Liver (tissue), 3 donors: ENCODE results near the gene MYO7A.

Experiments
- ATF3 ChIP-seq: IDR thresholded peaks from 2 replicates; pipeline ENCODE4 v1.6.1; 2016; ENCODE audit warnings: antibody characterized with exemption
- CTCF ChIP-seq: fragments of 150-350 bp; IDR thresholded peaks from 2 replicates; pipeline ENCODE4 v1.5.1; 2017; ENCODE audit warnings: improper control_type of control experiment, low read depth, low read length; ENCODE audit not compliant: missing input control
- FOXA1 ChIP-seq: IDR thresholded peaks from 2 replicates; pipeline ENCODE4 v1.6.1; 2016; ENCODE audit warnings: antibody characterized with exemption
- GABPA ChIP-seq, 2 donors: IDR thresholded peaks in 1 of 2; conservative IDR thresholded peaks in 1 of 2; 2 replicates each; pipeline ENCODE4 v1.6.1; 2016; ENCODE audit warnings: antibody characterized with exemption in 2 of 2, mild to moderate bottlenecking in 1 of 2, moderate library complexity in 1 of 2
- JUND ChIP-seq, 2 donors: IDR thresholded peaks; 2 replicates each; pipeline ENCODE4 v1.6.1; 2016; ENCODE audit warnings: antibody characterized with exemption in 2 of 2
- MAX ChIP-seq: IDR thresholded peaks from 2 replicates; pipeline ENCODE4 v1.6.1; 2016; ENCODE audit warnings: antibody characterized with exemption
- RAD21 ChIP-seq, 2 donors: IDR thresholded peaks; 2 replicates each; pipeline ENCODE4 v1.6.1; 2016; ENCODE audit warnings: antibody characterized with exemption in 2 of 2, mild to moderate bottlenecking in 2 of 2
- RXRA ChIP-seq, 2 donors: IDR thresholded peaks; 2 replicates each; pipeline ENCODE4 v1.6.1; 2017 to 2018; ENCODE audit warnings: antibody characterized with exemption in 2 of 2, mild to moderate bottlenecking in 1 of 2
- SP1 ChIP-seq: IDR thresholded peaks from 2 replicates; pipeline ENCODE4 v1.6.1; 2018; ENCODE audit warnings: antibody characterized with exemption, mild to moderate bottlenecking
- TAF1 ChIP-seq: conservative IDR thresholded peaks from 2 replicates; pipeline ENCODE4 v1.6.1; 2016; ENCODE audit warnings: antibody characterized with exemption, mild to moderate bottlenecking
- TF ChIP-seq, protein P1 (sequence below): IDR thresholded peaks from 2 replicates; pipeline ENCODE4 v1.6.1; 2016; ENCODE audit warnings: antibody characterized with exemption, mild to moderate bottlenecking
- donor health status: healthy.
- donor health status: healthy.

DNA sequence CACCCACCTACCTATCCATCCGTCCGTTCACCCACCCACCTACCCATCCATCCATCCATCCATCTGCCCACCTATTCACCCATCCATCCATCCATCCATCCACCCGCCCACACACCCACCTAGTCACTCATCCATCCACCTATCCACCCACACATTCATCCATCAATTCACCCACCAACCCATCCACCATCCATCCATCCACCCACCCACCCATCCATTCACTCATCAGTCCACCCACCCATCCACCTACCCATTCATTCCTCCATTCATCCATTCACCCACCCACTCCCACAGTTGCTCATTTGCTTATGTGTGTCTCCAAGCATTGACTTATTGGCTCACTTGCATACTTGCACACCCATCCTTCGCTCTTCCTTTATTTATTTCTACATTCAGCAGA, 50.1 kb downstream of the MYO7A start:
- TF ChIP-seq CTCF = no peak
- TF ChIP-seq RXRA (IDR thresholded peaks at IDR 0.05) = no peak
- TF ChIP-seq GABPA (IDR thresholded peaks at IDR 0.05 in 1 of 2, conservative IDR thresholded peaks at IDR 0.05 in 1 of 2) = no peak
- TF ChIP-seq TAF1 = no peak
- TF ChIP-seq FOXA1 = no peak
- TF ChIP-seq RAD21 (IDR thresholded peaks at IDR 0.05) = no peak
- TF ChIP-seq, protein P1, sequence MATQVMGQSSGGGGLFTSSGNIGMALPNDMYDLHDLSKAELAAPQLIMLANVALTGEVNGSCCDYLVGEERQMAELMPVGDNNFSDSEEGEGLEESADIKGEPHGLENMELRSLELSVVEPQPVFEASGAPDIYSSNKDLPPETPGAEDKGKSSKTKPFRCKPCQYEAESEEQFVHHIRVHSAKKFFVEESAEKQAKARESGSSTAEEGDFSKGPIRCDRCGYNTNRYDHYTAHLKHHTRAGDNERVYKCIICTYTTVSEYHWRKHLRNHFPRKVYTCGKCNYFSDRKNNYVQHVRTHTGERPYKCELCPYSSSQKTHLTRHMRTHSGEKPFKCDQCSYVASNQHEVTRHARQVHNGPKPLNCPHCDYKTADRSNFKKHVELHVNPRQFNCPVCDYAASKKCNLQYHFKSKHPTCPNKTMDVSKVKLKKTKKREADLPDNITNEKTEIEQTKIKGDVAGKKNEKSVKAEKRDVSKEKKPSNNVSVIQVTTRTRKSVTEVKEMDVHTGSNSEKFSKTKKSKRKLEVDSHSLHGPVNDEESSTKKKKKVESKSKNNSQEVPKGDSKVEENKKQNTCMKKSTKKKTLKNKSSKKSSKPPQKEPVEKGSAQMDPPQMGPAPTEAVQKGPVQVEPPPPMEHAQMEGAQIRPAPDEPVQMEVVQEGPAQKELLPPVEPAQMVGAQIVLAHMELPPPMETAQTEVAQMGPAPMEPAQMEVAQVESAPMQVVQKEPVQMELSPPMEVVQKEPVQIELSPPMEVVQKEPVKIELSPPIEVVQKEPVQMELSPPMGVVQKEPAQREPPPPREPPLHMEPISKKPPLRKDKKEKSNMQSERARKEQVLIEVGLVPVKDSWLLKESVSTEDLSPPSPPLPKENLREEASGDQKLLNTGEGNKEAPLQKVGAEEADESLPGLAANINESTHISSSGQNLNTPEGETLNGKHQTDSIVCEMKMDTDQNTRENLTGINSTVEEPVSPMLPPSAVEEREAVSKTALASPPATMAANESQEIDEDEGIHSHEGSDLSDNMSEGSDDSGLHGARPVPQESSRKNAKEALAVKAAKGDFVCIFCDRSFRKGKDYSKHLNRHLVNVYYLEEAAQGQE = no peak
- no peak for TF ChIP-seq ATF3
- TF ChIP-seq MAX = no peak
- no peak for TF ChIP-seq SP1
- no peak for TF ChIP-seq JUND (IDR thresholded peaks at IDR 0.05)
